Measurements from ENCODE around the gene CD69.
"Not testable (repeated sequence)": the region's sequence is repeated elsewhere in the genome, so short reads cannot be mapped to it uniquely, and the experiment has no call there.

The CD69 gene

DNA sequence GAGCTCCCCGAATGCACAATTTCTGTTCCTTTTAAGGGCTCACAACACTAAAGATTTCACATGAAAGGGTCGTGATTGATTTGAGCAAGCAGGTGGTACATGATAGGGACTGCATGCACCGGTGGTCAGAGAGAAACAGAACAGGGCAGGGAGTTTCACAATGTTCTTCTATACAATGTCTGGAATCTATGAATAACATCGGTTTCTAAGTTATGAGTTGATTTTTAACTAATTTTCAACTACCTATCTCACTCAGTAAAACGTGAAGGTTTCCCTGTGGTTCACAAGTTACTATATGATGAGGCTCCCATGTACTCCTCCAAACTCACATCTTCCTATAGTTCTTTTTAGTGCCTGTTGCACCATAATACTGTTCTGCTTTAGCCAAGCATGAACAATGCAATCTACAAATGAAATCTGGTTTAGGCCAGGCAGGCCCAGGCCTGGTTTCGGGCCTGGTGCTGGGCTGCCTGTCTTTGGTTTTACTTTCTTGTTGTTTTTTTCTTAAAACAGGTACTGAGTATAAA lies 47.6 kb downstream of the CD69 start:
- DNase-seq = not testable (repeated sequence)

DNA sequence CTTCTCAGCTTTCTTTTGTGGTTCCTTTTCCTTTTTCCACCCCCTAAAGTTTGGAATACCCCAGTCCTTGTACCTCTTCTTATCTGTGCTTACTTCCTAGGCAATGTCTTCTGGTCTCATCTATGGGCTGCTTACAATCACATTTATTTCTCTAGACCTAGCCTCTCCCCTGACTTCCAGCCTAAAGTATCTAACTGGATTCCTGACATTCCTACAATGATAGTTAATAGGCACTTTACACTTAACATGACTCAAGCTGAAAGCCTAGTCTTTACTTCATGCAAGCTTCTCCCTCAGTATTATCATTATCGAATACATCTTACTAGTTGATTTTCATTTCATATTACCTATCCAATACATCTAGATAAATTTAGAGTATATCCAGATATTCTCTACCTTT lies 49.0 kb downstream of the CD69 start:
- no peak for DNase-seq

DNA sequence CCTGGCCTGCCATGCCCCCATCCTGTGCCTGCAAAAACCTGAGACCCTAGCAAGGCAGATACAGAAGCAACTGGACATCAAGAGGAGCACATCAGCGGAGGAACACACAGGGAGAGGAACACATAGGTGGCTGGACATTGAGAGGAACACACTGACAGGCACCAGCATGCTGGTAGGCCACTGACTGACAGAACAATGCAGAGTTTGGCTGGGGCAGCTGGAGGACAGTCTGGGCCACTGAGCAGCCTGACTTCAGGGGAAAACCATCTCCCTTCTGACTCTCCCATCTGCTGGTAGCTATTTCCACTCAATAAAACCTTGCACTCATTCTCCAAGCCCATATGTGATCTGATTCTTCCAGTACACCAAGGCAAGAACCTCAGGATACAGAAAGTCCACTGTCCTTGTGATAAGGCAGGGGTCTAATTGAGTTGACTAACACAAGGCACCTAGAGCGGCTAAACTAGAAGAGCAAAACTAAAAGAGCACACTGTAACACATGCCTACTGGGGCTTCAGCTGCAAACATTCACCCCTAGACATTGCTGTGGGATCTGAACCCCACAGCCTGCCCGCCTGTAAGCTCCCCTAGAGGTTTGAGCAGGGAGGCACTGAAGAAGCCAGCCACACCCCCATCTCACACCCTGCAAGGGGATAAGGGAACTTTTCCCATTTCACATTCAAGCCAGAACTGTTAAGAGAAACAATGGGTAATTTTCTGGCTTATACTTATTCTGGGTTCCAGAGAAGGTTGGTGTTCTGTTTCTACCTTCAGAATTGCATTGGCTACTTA lies 49.9 kb downstream of the CD69 start:
- no peak for DNase-seq

DNA sequence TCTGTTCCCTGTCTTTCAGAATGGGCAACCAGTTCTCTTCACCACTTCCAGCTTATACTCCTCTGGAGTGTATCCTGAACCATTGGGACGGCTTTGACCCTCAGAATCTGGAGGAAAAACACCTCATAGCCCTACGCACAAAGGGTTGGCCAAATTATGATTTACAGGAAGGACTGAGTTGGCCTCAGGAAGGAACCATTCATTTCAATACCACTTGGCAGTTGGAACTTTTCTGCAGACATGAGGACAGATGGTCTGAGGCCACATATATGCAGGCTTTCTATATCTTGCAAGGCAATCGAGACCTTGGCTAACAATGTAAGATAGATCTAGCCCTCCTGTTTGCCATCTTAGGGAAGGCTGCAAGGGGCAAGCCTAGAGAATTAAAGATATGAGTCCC lies 51.8 kb downstream of the CD69 start:
- DNase-seq = no peak

DNA sequence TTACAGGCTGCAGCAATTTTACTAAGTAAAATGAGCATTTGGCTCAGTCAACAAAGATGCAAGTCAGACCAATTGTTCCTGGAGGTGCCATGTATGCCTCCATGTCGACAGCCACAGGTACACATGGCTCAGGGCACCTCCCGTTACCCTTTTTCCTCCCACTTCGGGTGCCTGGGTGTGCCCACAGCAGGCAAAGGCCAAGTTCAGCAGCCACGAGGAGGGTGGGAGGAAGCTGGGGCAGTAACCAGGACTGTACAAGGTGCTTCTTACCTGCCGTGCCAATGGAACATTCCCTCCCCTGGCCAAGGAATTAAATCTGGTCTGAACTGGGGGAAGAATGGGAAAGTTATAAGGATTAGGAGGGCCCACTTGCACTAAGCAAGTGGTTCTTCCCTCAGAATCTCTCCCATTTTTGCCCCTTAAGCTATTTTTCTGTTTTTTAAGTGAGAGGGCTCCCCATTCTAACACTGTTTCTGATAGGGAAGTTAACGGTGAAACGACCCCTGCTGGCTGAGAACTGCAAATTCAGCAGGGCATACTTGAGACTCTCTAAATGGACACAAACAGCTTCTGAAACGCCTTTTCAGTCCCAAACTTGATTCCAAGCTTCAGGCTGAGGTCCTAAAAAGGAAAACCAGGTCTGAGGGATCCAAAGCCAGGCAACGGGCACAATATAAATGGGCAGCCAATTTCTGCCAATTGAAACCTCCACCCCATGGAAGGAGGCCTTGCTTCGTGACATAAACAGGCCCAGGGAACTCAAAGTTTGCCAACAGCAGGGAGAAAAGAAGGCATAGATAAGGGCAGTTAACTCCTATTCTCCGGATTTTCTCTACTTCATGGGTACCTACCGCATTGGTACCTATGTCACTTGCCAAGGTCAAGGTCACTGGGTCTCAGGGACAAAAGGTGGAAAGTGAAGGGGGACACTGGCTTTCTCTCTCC lies 52.6 kb downstream of the CD69 start:
- DNase-seq = peak; percentile 16

DNA sequence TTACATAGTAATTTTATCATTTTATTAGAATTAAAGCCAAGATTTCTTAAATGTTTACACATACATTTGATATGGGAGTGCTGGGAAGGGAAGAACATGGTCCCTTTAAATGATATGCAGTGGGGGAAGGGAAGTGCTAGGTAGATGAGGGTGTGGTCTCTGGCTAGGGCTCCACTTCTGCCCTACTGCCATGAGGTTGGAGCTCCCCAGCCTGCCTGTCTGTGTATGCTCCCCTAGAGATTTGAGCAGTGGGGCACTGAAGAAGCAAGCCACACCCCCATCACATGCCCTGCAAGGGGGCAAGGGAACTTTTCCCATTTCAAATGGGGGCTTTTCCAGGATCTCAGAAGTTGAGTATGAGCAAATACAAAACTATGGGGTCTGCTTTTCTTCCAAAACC lies 53.3 kb downstream of the CD69 start:
- no peak for DNase-seq

DNA sequence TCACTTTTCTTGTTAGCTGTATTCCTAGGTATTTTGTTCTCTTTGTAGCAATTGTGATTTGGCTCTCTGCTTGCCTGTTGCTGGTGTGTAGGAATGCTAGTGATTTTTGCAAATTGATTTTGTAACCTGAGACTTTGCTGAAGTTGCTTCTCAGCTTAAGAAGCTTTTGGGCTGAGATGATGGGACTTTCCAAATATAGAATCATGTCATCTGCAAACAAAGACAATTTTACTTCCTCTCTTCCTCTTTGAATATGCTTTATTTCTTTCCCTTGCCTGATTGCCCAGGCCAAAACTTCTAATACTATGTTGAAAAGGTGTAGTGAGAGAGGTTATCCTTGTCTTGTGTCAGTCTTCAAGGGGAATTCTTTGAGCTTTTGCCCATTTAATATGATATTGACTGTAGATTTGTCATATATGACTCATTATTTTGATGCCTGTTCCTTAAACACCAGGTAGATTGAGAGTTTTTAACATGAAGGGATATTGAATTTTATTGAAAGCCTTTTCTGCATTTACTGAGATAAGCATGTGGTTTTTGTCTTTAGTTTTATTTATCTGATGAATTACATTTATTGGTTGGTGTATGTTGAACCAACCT lies 54.5 kb downstream of the CD69 start:
- no peak for DNase-seq

DNA sequence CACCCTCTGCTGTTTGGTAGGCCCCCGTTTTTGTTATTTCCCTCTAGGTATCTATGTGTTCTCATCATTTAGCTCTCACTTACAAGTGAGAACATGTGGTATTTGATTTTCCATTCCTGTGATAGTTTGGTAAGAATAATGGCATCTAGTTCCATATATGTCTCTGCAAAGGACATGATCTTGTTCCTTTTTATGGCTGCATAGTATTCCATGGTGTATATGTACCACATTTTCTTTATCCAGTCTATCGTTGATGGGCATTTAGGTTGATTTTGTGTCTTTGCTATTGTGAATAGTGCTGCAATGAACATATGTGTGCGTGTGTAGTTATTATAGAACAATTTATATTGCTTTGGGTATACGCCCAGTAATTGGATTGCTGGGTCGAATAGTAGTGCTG lies 56.1 kb downstream of the CD69 start:
- not testable (repeated sequence) for DNase-seq

All from NCI-H1105 (cell line).